Keratinocyte (primary cell): Measurements from ENCODE around the gene RFX3. TPM values are rescaled to one million over a fixed set of nuclear protein-coding genes. Genes with fewer than 3 reads are reported as not detected.

Experiments used
- DNase-seq: peaks from one replicate; pipeline ENCODE4 v3.0.0-alpha.2; 2011; ENCODE audit warnings: low read depth, missing footprints, low spot score
- FAIRE-seq: peaks from 2 replicates; lab custom pipeline; 2011; peaks lifted over from hg19 to GRCh38; lab: Jason Lieb, UNC
- H2AFZ ChIP-seq: 2 replicates; pipeline ENCODE4 v1.6.0; 2012; ENCODE audit warnings: low read length, control low read depth, inconsistent platforms; ENCODE audit not compliant: control insufficient read depth
- H3K27ac ChIP-seq: 2 replicates; pipeline ENCODE4 v1.5.1; 2011; ENCODE audit warnings: low read length; ENCODE audit not compliant: control insufficient read depth, insufficient read depth
- H3K27me3 ChIP-seq: 3 replicates; pipeline ENCODE4 v1.6.0; 2011; ENCODE audit warnings: low read length; ENCODE audit not compliant: control insufficient read depth, insufficient read depth; ENCODE audit errors: extremely low read depth
- H3K36me3 ChIP-seq, 2 experiments: 2 replicates in 1 of 2; 3 replicates in 1 of 2; pipeline ENCODE4 v1.5.1; 2011; ENCODE audit warnings: low read length in 2 of 2, mild to moderate bottlenecking in 1 of 2; ENCODE audit not compliant: control insufficient read depth in 2 of 2, insufficient read depth in 2 of 2; ENCODE audit errors: extremely low read depth in 1 of 2
- H3K4me1 ChIP-seq: 3 replicates; pipeline ENCODE4 v1.5.1; 2011; ENCODE audit warnings: low read length; ENCODE audit not compliant: control insufficient read depth, insufficient read depth; ENCODE audit errors: extremely low read depth
- H3K4me2 ChIP-seq: 3 replicates; pipeline ENCODE4 v1.6.0; 2011; ENCODE audit warnings: low read depth, low read length; ENCODE audit not compliant: control insufficient read depth, insufficient read depth; ENCODE audit errors: extremely low read depth
- H3K4me3 ChIP-seq, 3 experiments: fragments of 200-600 bp in 1 of 3; sonication (generic) in 1 of 3; 2 replicates in 2 of 3; 3 replicates in 1 of 3; pipeline ENCODE4 v1.5.1; 2011 to 2016; ENCODE audit warnings: low read length in 3 of 3, mild to moderate bottlenecking in 3 of 3, control low read depth in 2 of 3, inconsistent platforms in 1 of 3, low read depth in 1 of 3, mixed read lengths in 1 of 3, mixed run types in 1 of 3, moderate library complexity in 1 of 3; ENCODE audit not compliant: control insufficient read depth in 2 of 3, insufficient read depth in 2 of 3; ENCODE audit errors: extremely low read depth in 1 of 3
- H3K79me2 ChIP-seq: 2 replicates; pipeline ENCODE4 v1.6.0; 2012; ENCODE audit warnings: low read length; ENCODE audit not compliant: control insufficient read depth, insufficient read depth
- H3K9ac ChIP-seq: 3 replicates; pipeline ENCODE4 v1.6.0; 2011; ENCODE audit warnings: low read length; ENCODE audit not compliant: control insufficient read depth, insufficient read depth; ENCODE audit errors: extremely low read depth
- H3K9me1 ChIP-seq: 3 replicates; pipeline ENCODE4 v1.6.0; 2011; ENCODE audit warnings: low read length; ENCODE audit not compliant: control insufficient read depth, insufficient read depth; ENCODE audit errors: extremely low read depth
- H3K9me3 ChIP-seq: 2 replicates; pipeline ENCODE4 v1.5.1; 2012; ENCODE audit warnings: low read depth, low read length; ENCODE audit not compliant: control insufficient read depth
- H4K20me1 ChIP-seq: 3 replicates; pipeline ENCODE4 v1.6.0; 2011; ENCODE audit warnings: low read length; ENCODE audit not compliant: control insufficient read depth, insufficient read depth; ENCODE audit errors: extremely low read depth
- EZH2 ChIP-seq: IDR thresholded peaks from one replicate; pipeline ENCODE4 v1.6.1; 2012; ENCODE audit warnings: inconsistent platforms, mild to moderate bottlenecking, low read length, moderate library complexity
- dilution Hi-C: fragments of 300-500 bp; cut with MboI; formaldehyde crosslinking; loops from one replicate; pipeline ENCODE4 v1.7.0; 2020; ENCODE audit warnings: low sequenced_read_pairs; ENCODE audit not compliant: extremely low pct_ligation_motif_present
- polyA minus RNA-seq, 3 experiments: library from RNA; depleted of rRNA, polyadenylated mRNA; stranded (reverse); fragments of >200 nt; gene quantifications; 1 replicate in 1 of 3; 2 replicates in 1 of 3; 3 replicates in 1 of 3; pipeline ENCODE4 v1.2.3, GENCODE V29; 2011
- polyA plus RNA-seq, 5 experiments: library from polyadenylated mRNA; depleted of rRNA in 3 of 5; stranded (reverse) in 3 of 5; stranded (forward) in 1 of 5; unstranded in 1 of 5; fragments of >200 nt; gene quantifications; 1 replicate in 1 of 5; 2 replicates in 3 of 5; 3 replicates in 1 of 5; pipeline versions ENCODE4 v1.2.1 to v1.2.3, GENCODE V29; 2011 to 2012; ENCODE audit warnings: missing spikeins in 2 of 5, low read depth in 1 of 5, low replicate concordance in 1 of 5
- TF ChIP-seq, protein P1 (sequence below), 3 experiments: IDR thresholded peaks in 1 of 3; conservative IDR thresholded peaks in 1 of 3; optimal IDR thresholded peaks in 1 of 3; 2 replicates in 2 of 3; 3 replicates in 1 of 3; pipeline versions ENCODE3 to v1.5.1; 2011; ENCODE audit warnings: low read length in 3 of 3, mild to moderate bottlenecking in 3 of 3, moderate library complexity in 2 of 3, control low read depth in 1 of 3, inconsistent platforms in 1 of 3; ENCODE audit not compliant: insufficient read depth in 2 of 3; ENCODE audit errors: extremely low read depth in 1 of 3

Gene RFX3
- 1.2 to 2.5 TPM (median 1.8 TPM) in 3 replicates for polyA plus RNA-seq
- 1.00 TPM for polyA plus RNA-seq (2011; ENCODE audit: low read depth)
- polyA plus RNA-seq (2011; cell fraction: cytosol; rRNA removed), result 0.70 and 1.3 TPM in 2 replicates
- polyA plus RNA-seq (2011; cell fraction: nucleus; rRNA removed), result 2.3 and 2.5 TPM in 2 replicates
- polyA plus RNA-seq (2012; ENCODE audit: low replicate concordance), result 0.66 and 0.95 TPM in 2 replicates
- 19.0 to 22.5 TPM (median 20.3 TPM) in 3 replicates for polyA minus RNA-seq
- 1.5 TPM for polyA minus RNA-seq (2011; cell fraction: cytosol; rRNA and poly(A)+ RNA removed)
- 6.8 and 10.5 TPM in 2 replicates for polyA minus RNA-seq (2011; cell fraction: nucleus; rRNA and poly(A)+ RNA removed)

DNA sequence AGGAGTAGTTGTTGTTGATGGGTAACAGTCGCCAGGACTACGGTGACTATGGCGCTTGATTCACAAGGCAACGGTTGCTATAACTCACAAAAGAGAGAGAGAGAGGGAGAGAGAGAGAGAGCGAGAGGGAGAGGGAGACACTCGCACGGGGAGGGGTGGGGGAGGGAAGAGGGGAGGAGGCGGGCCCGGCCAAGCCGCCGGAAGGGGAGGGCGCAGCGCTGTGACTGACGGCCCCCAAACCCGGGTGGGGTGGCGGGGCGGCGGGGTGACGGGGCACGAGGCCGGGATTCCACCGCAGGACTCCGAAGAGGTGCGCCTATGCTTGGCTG lies at the start of gene RFX3:
Gene RFX3, minus strand, starts transcription at position 166 of the 329 bp plus-strand sequence. CDS start 130,413 bp downstream, outside the sequence.
- peak within 1 kb of the TSS; percentile 100 for H3K27ac ChIP-seq
- peak within 1 kb of the TSS; percentile 97 for H3K4me2 ChIP-seq
- peak within 1 kb of the TSS; percentile 100 for H3K9ac ChIP-seq
- no peak for FAIRE-seq
- H3K4me1 ChIP-seq, result peaks cover 14% of the 10 kb centered on the region
- H3K27me3 ChIP-seq, result no peaks in the 10 kb centered on the region
- H3K9me3 ChIP-seq, result no peaks in the 10 kb centered on the region
- TF ChIP-seq, protein P1, sequence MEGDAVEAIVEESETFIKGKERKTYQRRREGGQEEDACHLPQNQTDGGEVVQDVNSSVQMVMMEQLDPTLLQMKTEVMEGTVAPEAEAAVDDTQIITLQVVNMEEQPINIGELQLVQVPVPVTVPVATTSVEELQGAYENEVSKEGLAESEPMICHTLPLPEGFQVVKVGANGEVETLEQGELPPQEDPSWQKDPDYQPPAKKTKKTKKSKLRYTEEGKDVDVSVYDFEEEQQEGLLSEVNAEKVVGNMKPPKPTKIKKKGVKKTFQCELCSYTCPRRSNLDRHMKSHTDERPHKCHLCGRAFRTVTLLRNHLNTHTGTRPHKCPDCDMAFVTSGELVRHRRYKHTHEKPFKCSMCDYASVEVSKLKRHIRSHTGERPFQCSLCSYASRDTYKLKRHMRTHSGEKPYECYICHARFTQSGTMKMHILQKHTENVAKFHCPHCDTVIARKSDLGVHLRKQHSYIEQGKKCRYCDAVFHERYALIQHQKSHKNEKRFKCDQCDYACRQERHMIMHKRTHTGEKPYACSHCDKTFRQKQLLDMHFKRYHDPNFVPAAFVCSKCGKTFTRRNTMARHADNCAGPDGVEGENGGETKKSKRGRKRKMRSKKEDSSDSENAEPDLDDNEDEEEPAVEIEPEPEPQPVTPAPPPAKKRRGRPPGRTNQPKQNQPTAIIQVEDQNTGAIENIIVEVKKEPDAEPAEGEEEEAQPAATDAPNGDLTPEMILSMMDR (optimal IDR thresholded peaks at IDR 0.05 in 1 of 3, IDR thresholded peaks at IDR 0.05 in 1 of 3, conservative IDR thresholded peaks at IDR 0.05 in 1 of 3; ENCODE audit: extremely low read depth in 1 of 3, insufficient read depth in 2 of 3, low read length in 3 of 3), result peak in 1 of 3 experiments; percentile 7
- TF ChIP-seq EZH2, result no peak
- H2AFZ ChIP-seq, result peak within 1 kb of the TSS; percentile 97
- DNase-seq, result peak; percentile 60
- H3K79me2 ChIP-seq, result peaks cover 24% of the 10 kb centered on the region
- dilution Hi-C loops, result no loop called here
- peak within 1 kb of the TSS; percentile 92 to 97 (median 95) for H3K4me3 ChIP-seq
- H4K20me1 ChIP-seq, result no peaks in the 10 kb centered on the region
- H3K36me3 ChIP-seq, result no peaks in the 10 kb centered on the region
- H3K9me1 ChIP-seq, result no peaks in the 10 kb centered on the region

DNA sequence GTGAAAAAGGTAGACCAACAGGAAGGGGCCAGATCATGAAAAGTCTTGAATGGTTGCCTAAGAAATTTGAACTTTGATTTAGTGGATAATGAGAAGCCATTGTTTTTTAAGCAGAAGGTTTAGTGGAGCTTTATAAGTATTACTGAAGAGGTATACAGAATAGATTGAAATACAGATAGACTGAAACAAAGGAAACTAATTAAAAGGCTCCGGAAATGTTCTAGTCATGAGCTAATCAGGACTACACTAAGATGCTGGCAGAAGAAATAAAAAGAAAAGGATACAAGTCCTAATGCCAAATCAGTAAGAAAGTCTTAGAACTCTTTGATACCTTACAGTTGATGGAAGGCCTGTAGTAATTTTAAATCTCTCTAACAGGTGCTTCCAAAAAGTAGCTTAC lies 45.7 kb upstream of the RFX3 start:
- dilution Hi-C loops, result no loop called here
- H2AFZ ChIP-seq, result no peak overlapping the region
- H3K36me3 ChIP-seq, result no peaks in the 10 kb centered on the region
- TF ChIP-seq, protein P1 (optimal IDR thresholded peaks at IDR 0.05 in 1 of 3, IDR thresholded peaks at IDR 0.05 in 1 of 3, conservative IDR thresholded peaks at IDR 0.05 in 1 of 3; ENCODE audit: extremely low read depth in 1 of 3, insufficient read depth in 2 of 3, low read length in 3 of 3), result no peak
- TF ChIP-seq EZH2, result no peak
- FAIRE-seq (no peak), DNase-seq (no peak)
- H4K20me1 ChIP-seq, result no peaks in the 10 kb centered on the region
- H3K9ac ChIP-seq, result no peak overlapping the region
- H3K4me2 ChIP-seq, result no peak overlapping the region
- H3K4me1 ChIP-seq, result no peaks in the 10 kb centered on the region
- H3K79me2 ChIP-seq, result no peaks in the 10 kb centered on the region
- H3K9me3 ChIP-seq, result no peaks in the 10 kb centered on the region
- no peak overlapping the region for H3K4me3 ChIP-seq
- H3K27ac ChIP-seq, result no peak overlapping the region
- no peaks in the 10 kb centered on the region for H3K9me1 ChIP-seq
- H3K27me3 ChIP-seq, result no peaks in the 10 kb centered on the region
